GM12878 (cell line): ENCODE results near the gene PRKCQ. TPM values are rescaled to one million over a fixed set of nuclear protein-coding genes. Genes with fewer than 3 reads are reported as not detected.

Experiments used
- ATAC-seq: fragments of 200-7000 bp; cut with Tn5 transposase; 3 replicates; pipeline ENCODE4 v1.9.1; 2020; ENCODE audit warnings: mild to moderate bottlenecking, moderate library complexity
- BruUV-seq: library from RNA; stranded (reverse); fragments of 400-500 nt; replicated peaks from 2 replicates; lab custom pipeline; 2021; lab: Mats Ljungman, UMichigan
- CTCF ChIA-PET: fragments of 300-600 bp; sonication (Branson Sonifier 250); formaldehyde crosslinking; extraction: SDS; loops from one replicate; lab custom pipeline; 2021; ENCODE audit warnings: inconsistent platforms; lab: Yijun Ruan, JAX
- POLR2A ChIA-PET: fragments of 350-600 bp; formaldehyde crosslinking; extraction: SDS; loops from one replicate; lab custom pipeline; 2021; ENCODE audit warnings: inconsistent platforms; lab: Charles Lee
- RAD21 ChIA-PET: fragments of 300-600 bp; sonication (Branson Sonifier 250); formaldehyde crosslinking; loops from one replicate; lab custom pipeline; 2023; ENCODE audit warnings: antibody characterized with exemption; ENCODE audit not compliant: unreplicated experiment; lab: Charles Lee
- SMC1A ChIA-PET: fragments of 300-600 bp; sonication (Branson Sonifier 250); formaldehyde crosslinking; loops from one replicate; lab custom pipeline; 2023; ENCODE audit not compliant: unreplicated experiment, uncharacterized antibody; lab: Charles Lee
- DNase-seq: peaks from one replicate; pipeline ENCODE4 v3.0.0-alpha.2; 2011; ENCODE audit warnings: low read depth, low spot score
- FAIRE-seq: peaks from 3 replicates; lab custom pipeline; 2011; peaks lifted over from hg19 to GRCh38; lab: Jason Lieb, UNC
- H2AFZ ChIP-seq: 2 replicates; pipeline ENCODE4 v1.6.0; 2011; ENCODE audit warnings: low read depth, low read length, control low read depth; ENCODE audit not compliant: control insufficient read depth
- H3K27ac ChIP-seq: 2 replicates; pipeline ENCODE4 v1.5.1; 2011; ENCODE audit warnings: control low read depth; ENCODE audit not compliant: control insufficient read depth, insufficient read depth
- H3K27me3 ChIP-seq, 2 experiments: replicated peaks in 1 of 2; 2 replicates each; pipeline versions ENCODE4 v1.6.0 to v1.6.1; 2011; ENCODE audit warnings: low read length in 1 of 2; ENCODE audit not compliant: control insufficient read depth in 2 of 2, insufficient read depth in 2 of 2
- H3K36me3 ChIP-seq, 2 experiments: 2 replicates each; pipeline ENCODE4 v1.5.1; 2011; ENCODE audit warnings: low read length in 1 of 2; ENCODE audit not compliant: control insufficient read depth in 2 of 2, insufficient read depth in 2 of 2
- H3K4me1 ChIP-seq: 2 replicates; pipeline ENCODE4 v1.6.1; 2011; ENCODE audit warnings: mild to moderate bottlenecking, low read length, moderate library complexity, mixed read lengths; ENCODE audit not compliant: control insufficient read depth, insufficient read depth
- H3K4me2 ChIP-seq: 2 replicates; pipeline ENCODE4 v1.6.0; 2011; ENCODE audit warnings: control low read depth; ENCODE audit not compliant: control insufficient read depth, insufficient read depth
- H3K4me3 ChIP-seq: fragments of 200-600 bp; sonication (generic); 2 replicates; pipeline ENCODE4 v1.5.1; 2016
- H3K79me2 ChIP-seq: 2 replicates; pipeline ENCODE4 v1.6.0; 2011; ENCODE audit warnings: low read length; ENCODE audit not compliant: control insufficient read depth, insufficient read depth
- H3K9ac ChIP-seq: 2 replicates; pipeline ENCODE4 v1.8.0; 2011; ENCODE audit warnings: low read length, control low read depth, mixed read lengths; ENCODE audit not compliant: control insufficient read depth, insufficient read depth
- H3K9me3 ChIP-seq: replicated peaks from 3 replicates; pipeline ENCODE4 v1.5.1; 2011; ENCODE audit warnings: mild to moderate bottlenecking, low read length; ENCODE audit not compliant: control insufficient read depth, insufficient read depth
- H4K20me1 ChIP-seq: 2 replicates; pipeline ENCODE4 v1.6.0; 2011; ENCODE audit not compliant: control insufficient read depth, insufficient read depth
- CBFB ChIP-seq: IDR thresholded peaks from 2 replicates; pipeline ENCODE4 v1.6.1; 2016; ENCODE audit warnings: antibody characterized with exemption, low read depth
- CHD4 ChIP-seq: fragments of 200-600 bp; sonication (generic); IDR thresholded peaks from 2 replicates; pipeline ENCODE4 v1.6.1; 2016; ENCODE audit warnings: mild to moderate bottlenecking
- CREB1 ChIP-seq: IDR thresholded peaks from 2 replicates; pipeline ENCODE4 v1.6.1; 2012; ENCODE audit warnings: low read depth, mild to moderate bottlenecking, inconsistent platforms
- EED ChIP-seq: sonication (generic); IDR thresholded peaks from 2 replicates; pipeline ENCODE4 v1.6.1; 2016; ENCODE audit warnings: antibody characterized with exemption, low read depth
- EZH2 ChIP-seq: IDR thresholded peaks from 2 replicates; pipeline ENCODE4 v1.6.1; 2012; ENCODE audit warnings: low read depth, mild to moderate bottlenecking, control low read depth, inconsistent platforms, low read length, borderline replicate concordance; ENCODE audit not compliant: control insufficient read depth
- FOXM1 ChIP-seq: IDR thresholded peaks from 2 replicates; pipeline ENCODE4 v1.6.1; 2012; ENCODE audit warnings: low read depth, mild to moderate bottlenecking, inconsistent platforms, low read length, moderate library complexity
- GABPA ChIP-seq: IDR thresholded peaks from 2 replicates; pipeline ENCODE4 v1.6.1; 2014; ENCODE audit warnings: antibody characterized with exemption, low read depth, mild to moderate bottlenecking, inconsistent platforms
- IKZF1 ChIP-seq: fragments of 450-650 bp; conservative IDR thresholded peaks from 2 replicates; pipeline ENCODE4 v1.6.1; 2017; ENCODE audit warnings: antibody characterized with exemption, mild to moderate bottlenecking
- NRF1 ChIP-seq: conservative IDR thresholded peaks from 2 replicates; pipeline ENCODE4 v1.6.1; 2011; ENCODE audit warnings: mild to moderate bottlenecking, low read depth, low read length, improper control_type of control experiment
- PML ChIP-seq: IDR thresholded peaks from 2 replicates; pipeline ENCODE4 v1.6.1; 2012; ENCODE audit warnings: low read length, inconsistent platforms
- RELA ChIP-seq: fragments of 450-650 bp; IDR thresholded peaks from 2 replicates; pipeline ENCODE4 v1.8.0; 2014; ENCODE audit warnings: borderline replicate concordance; ENCODE audit not compliant: partially characterized antibody
- SMARCA5 ChIP-seq: fragments of 450-650 bp; IDR thresholded peaks from 2 replicates; pipeline ENCODE4 v1.6.1; 2017; ENCODE audit warnings: mild to moderate bottlenecking
- SREBF2 ChIP-seq: IDR thresholded peaks from 2 replicates; pipeline ENCODE4 v1.6.1; 2012; ENCODE audit warnings: mild to moderate bottlenecking, low read length
- SRF ChIP-seq, 2 experiments: IDR thresholded peaks; 2 replicates each; pipeline ENCODE4 v1.6.1; 2011; ENCODE audit warnings: low read depth in 2 of 2, low read length in 2 of 2, mild to moderate bottlenecking in 1 of 2, moderate library complexity in 1 of 2
- WGBS: methylation state at CpG from one replicate; pipeline ENCODE4 v1.1.6; 2016; ENCODE audit warnings: low lambda C conversion rate; ENCODE audit not compliant: insufficient replicate concordance, insufficient coverage; ENCODE audit errors: missing lambda C conversion rate; 5-methylcytosine and 5-hydroxymethylcytosine counted together
- in situ Hi-C: fragments of 300-500 bp; cut with MboI; formaldehyde crosslinking; loops from 9 replicates; pipeline ENCODE4 v1.14.3; 2018; ENCODE audit warnings: mixed read lengths
- intact Hi-C: fragments of 100-400 bp; cut with micrococcal nuclease; formaldehyde crosslinking; loops from one replicate; pipeline ENCODE4 v1.14.2; 2022; ENCODE audit not compliant: unreplicated experiment
- polyA plus RNA-seq, 11 experiments: library from polyadenylated mRNA; depleted of rRNA in 4 of 11; unstranded in 6 of 11; stranded (reverse) in 5 of 11; fragments of >200 nt; fragmentation: Nextera tagmentation in 4 of 11; fragmentation: Illumina TruSeq in 1 of 11; extraction: Ambion mirVana in 4 of 11; extraction: Trizol in 1 of 11; gene quantifications; 1 replicate in 1 of 11; 2 replicates in 10 of 11; pipeline versions ENCODE4 v1.2.1 to v1.2.3, GENCODE V29; 2011 to 2016; ENCODE audit warnings: inconsistent platforms in 2 of 11, missing spikeins in 2 of 11, low read depth in 1 of 11
- total RNA-seq, 4 experiments: library from RNA; depleted of rRNA in 3 of 4; stranded (reverse); fragments of >200 nt in 3 of 4; fragmentation: Illumina TruSeq in 1 of 4; extraction: Trizol in 1 of 4; gene quantifications; 2 replicates each; pipeline versions ENCODE4 v1.2.1 to v1.2.3, GENCODE V29; 2013 to 2021
- TF ChIP-seq, protein P1 (sequence below): fragments of 450-650 bp; IDR thresholded peaks from 2 replicates; pipeline ENCODE4 v1.6.1; 2016; ENCODE audit warnings: mild to moderate bottlenecking
- TF ChIP-seq, protein P2 (sequence below): fragments of 450-650 bp; formaldehyde crosslinking; IDR thresholded peaks from 2 replicates; pipeline ENCODE4 v1.4.0; 2022; ENCODE audit warnings: mild to moderate bottlenecking, moderate library complexity
- TF ChIP-seq, protein P3 (sequence below): IDR thresholded peaks from 2 replicates; pipeline ENCODE4 v1.6.1; 2011; ENCODE audit warnings: borderline replicate concordance, low read depth, mild to moderate bottlenecking, moderate library complexity, mixed read lengths, low read length; ENCODE audit not compliant: insufficient read depth; ENCODE audit errors: extremely low read length
- TF ChIP-seq, protein P4 (sequence below): IDR thresholded peaks from 2 replicates; pipeline ENCODE4 v1.6.1; 2012; ENCODE audit warnings: low read length, inconsistent platforms

Gene PRKCQ
- total and polyA plus RNA-seq, 10 of the 15 experiments (the other 5 are each of a cell fraction or from before 2014, with no cell fraction given): 0.26 to 8.9 (median 0.98) TPM

DNA sequence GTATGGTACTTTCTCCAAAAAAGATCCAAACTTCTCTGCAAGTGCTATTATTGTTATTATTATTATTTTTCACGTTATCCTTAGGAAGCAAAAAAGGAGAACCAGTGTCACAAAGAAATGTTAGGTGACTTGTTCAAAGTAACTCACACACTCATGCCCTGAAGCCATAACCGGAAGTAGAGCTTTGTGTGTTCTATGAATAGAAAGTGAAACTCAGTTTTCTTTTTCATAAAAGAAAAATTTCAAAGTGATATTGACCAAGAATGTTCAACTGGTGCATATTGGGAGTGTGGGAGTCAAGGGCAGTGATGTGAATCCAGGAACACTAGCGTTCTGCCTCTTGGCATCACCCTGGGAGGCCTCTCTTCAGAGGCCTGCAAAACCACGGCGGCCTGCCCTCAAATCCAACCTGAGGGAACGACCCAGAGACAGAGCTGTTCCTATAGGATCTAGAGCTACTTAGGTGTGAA, 106.1 kb downstream of the PRKCQ start:
- ChIA-PET CTCF (interaction anchor here (0.7 to 3.5 kb wide), 10 partner anchors 10 to 108 kb away, joined by 3 to 17 read pairs (median 4); partner anchors contain the start of gene PRKCQ), POLR2A (interaction anchor here (0.5 to 0.9 kb wide), 2 partner anchors 19 to 104 kb away, joined by 3 read pairs; no protein-coding TSS in a partner anchor), RAD21 (interaction anchor here (1.0 to 5.0 kb wide), 8 partner anchors 19 to 117 kb away, joined by 3 to 40 read pairs (median 6); no protein-coding TSS in a partner anchor), SMC1A (interaction anchor here (0.6 to 3.8 kb wide), 21 partner anchors 9 to 420 kb away, joined by 3 to 25 read pairs (median 4); no protein-coding TSS in a partner anchor)
- no TSS peak for BruUV-seq
- FAIRE-seq (peak; percentile 35), DNase-seq (peak; percentile 11), ATAC-seq (peak; percentile 78)
- no peaks in the 10 kb centered on the region for H3K36me3 ChIP-seq
- H3K9me3 ChIP-seq: peaks cover 2% of the 10 kb centered on the region
- H3K27me3 ChIP-seq: no peaks in the 10 kb centered on the region
- in situ Hi-C loops (no loop called here), intact Hi-C loops (no loop called here)
- H3K27ac ChIP-seq: peak overlapping the region; percentile 57
- WGBS: 37% methylated on average over 6 of the region's 6 CpGs
- H2AFZ ChIP-seq: peak overlapping the region; percentile 90
- 0 out of 2 replicates have a peak overlapping the region, but pooled peaks have one; percentile 28 for H3K4me3 ChIP-seq
- no peaks in the 10 kb centered on the region for H4K20me1 ChIP-seq
- H3K79me2 ChIP-seq: no peaks in the 10 kb centered on the region
- peaks cover 15% of the 10 kb centered on the region for H3K4me1 ChIP-seq
- no peak overlapping the region for H3K9ac ChIP-seq
- H3K4me2 ChIP-seq: peak overlapping the region; percentile 63
- TF ChIP-seq, protein P1, sequence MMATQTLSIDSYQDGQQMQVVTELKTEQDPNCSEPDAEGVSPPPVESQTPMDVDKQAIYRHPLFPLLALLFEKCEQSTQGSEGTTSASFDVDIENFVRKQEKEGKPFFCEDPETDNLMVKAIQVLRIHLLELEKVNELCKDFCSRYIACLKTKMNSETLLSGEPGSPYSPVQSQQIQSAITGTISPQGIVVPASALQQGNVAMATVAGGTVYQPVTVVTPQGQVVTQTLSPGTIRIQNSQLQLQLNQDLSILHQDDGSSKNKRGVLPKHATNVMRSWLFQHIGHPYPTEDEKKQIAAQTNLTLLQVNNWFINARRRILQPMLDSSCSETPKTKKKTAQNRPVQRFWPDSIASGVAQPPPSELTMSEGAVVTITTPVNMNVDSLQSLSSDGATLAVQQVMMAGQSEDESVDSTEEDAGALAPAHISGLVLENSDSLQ: no peak
- TF ChIP-seq IKZF1 (peak; percentile 58), SRF (IDR thresholded peaks at IDR 0.05; ENCODE audit: low read depth in 2 of 2, low read length in 2 of 2) (no peak), CREB1 (no peak), PML (no peak), GABPA (0 out of 2 replicates have a peak, but pooled peaks have one; percentile 27), CBFB (no peak), NRF1 (no peak), EED (peak; percentile 48; the same call in 1 of the 2 replicates), SREBF2 (no peak), FOXM1 (no peak), RELA (no peak), CHD4 (no peak), EZH2 (no peak), SMARCA5 (no peak)
- TF ChIP-seq, protein P2, sequence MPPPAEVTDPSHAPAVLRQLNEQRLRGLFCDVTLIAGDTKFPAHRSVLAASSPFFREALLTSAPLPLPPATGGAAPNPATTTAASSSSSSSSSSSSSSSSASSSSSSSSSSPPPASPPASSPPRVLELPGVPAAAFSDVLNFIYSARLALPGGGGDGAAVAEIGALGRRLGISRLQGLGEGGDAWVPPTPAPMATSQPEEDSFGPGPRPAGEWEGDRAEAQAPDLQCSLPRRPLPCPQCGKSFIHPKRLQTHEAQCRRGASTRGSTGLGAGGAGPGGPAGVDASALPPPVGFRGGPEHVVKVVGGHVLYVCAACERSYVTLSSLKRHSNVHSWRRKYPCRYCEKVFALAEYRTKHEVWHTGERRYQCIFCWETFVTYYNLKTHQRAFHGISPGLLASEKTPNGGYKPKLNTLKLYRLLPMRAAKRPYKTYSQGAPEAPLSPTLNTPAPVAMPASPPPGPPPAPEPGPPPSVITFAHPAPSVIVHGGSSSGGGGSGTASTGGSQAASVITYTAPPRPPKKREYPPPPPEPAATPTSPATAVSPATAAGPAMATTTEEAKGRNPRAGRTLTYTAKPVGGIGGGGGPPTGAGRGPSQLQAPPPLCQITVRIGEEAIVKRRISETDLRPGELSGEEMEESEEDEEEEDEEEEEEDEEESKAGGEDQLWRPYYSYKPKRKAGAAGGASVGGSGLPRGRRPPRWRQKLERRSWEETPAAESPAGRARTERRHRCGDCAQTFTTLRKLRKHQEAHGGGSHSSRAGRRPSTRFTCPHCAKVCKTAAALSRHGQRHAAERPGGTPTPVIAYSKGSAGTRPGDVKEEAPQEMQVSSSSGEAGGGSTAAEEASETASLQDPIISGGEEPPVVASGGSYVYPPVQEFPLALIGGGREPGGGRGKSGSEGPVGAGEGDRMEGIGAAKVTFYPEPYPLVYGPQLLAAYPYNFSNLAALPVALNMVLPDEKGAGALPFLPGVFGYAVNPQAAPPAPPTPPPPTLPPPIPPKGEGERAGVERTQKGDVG (CRISPR knock-in tag): no peak
- TF ChIP-seq, protein P3, sequence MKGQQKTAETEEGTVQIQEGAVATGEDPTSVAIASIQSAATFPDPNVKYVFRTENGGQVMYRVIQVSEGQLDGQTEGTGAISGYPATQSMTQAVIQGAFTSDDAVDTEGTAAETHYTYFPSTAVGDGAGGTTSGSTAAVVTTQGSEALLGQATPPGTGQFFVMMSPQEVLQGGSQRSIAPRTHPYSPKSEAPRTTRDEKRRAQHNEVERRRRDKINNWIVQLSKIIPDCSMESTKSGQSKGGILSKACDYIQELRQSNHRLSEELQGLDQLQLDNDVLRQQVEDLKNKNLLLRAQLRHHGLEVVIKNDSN: no peak
- TF ChIP-seq, protein P4, sequence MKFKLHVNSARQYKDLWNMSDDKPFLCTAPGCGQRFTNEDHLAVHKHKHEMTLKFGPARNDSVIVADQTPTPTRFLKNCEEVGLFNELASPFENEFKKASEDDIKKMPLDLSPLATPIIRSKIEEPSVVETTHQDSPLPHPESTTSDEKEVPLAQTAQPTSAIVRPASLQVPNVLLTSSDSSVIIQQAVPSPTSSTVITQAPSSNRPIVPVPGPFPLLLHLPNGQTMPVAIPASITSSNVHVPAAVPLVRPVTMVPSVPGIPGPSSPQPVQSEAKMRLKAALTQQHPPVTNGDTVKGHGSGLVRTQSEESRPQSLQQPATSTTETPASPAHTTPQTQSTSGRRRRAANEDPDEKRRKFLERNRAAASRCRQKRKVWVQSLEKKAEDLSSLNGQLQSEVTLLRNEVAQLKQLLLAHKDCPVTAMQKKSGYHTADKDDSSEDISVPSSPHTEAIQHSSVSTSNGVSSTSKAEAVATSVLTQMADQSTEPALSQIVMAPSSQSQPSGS: peak; percentile 19; the same call in 1 of the 2 replicates
